Stimulated activated memory B cell treated with anti-CD40 and anti-IgM and Interleukin-4, amounts not matched to agents 10 μg/mL and 1 μg/mL and 100 μg/mL, for 72 hours (primary cell): ENCODE results near the gene MATCAP1.

Source experiments
- ATAC-seq: fragments of 150-1000 bp; cut with Tn5 transposase; 2 replicates; pipeline ENCODE4 v1.10.0; 2021
- H3K27ac Mint-ChIP-seq: one replicate; pipeline ENCODE4 v1.8.0; 2022; ENCODE audit warnings: mild to moderate bottlenecking, mixed read lengths
- H3K27me3 Mint-ChIP-seq: one replicate; pipeline ENCODE4 v1.8.0; 2022; ENCODE audit warnings: mixed read lengths
- H3K36me3 Mint-ChIP-seq: one replicate; pipeline ENCODE4 v1.8.0; 2022; ENCODE audit warnings: mixed read lengths
- H3K4me1 Mint-ChIP-seq: one replicate; pipeline ENCODE4 v1.8.0; 2022; ENCODE audit warnings: mixed read lengths
- H3K4me3 Mint-ChIP-seq: one replicate; pipeline ENCODE4 v1.8.0; 2022; ENCODE audit warnings: mild to moderate bottlenecking, moderate library complexity, mixed read lengths
- H3K9me3 Mint-ChIP-seq: one replicate; pipeline ENCODE4 v1.8.0; 2022; ENCODE audit warnings: mixed read lengths

MATCAP1 gene

DNA sequence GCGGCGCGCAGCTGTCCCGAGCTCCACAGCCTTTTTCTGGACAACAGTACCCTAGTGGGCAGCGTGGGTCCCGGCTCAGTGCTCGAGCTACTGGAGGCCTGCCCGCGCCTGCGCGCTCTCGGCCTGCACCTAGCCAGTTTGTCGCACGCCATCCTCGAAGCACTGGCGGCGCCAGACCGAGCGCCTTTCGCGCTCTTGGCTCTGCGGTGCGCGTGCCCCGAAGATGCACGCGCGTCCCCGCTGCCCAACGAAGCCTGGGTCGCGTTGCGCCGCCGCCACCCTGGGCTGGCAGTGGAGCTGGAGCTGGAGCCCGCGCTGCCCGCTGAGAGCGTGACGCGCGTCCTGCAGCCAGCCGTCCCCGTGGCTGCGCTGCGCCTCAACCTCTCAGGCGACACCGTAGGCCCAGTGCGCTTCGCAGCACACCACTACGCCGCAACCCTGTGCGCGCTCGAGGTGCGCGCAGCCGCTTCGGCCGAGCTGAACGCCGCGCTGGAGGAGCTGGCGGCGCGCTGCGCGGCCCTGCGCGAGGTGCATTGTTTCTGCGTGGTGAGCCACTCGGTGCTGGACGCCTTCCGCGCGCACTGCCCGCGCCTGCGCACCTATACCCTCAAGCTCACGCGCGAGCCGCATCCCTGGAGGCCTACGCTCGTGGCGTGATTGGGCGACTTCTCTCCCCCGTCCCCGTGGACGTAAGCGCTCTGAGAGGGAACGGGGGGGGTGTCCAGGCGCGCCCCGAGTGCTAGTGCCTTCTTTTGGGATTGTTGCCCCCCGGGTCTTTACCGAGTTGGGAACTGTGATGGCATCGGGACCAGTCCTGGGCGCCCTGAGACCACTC lies 20.4 kb downstream of the MATCAP1 start:
- ATAC-seq: no peak
- Mint-ChIP-seq H3K4me1 (peaks cover 53% of the 10 kb centered on the region), H3K9me3 (no peaks in the 10 kb centered on the region), H3K36me3 (no peaks in the 10 kb centered on the region), H3K27me3 (peaks cover 70% of the 10 kb centered on the region), H3K4me3 (peak overlapping the region; percentile 43), H3K27ac (no peak overlapping the region)

DNA sequence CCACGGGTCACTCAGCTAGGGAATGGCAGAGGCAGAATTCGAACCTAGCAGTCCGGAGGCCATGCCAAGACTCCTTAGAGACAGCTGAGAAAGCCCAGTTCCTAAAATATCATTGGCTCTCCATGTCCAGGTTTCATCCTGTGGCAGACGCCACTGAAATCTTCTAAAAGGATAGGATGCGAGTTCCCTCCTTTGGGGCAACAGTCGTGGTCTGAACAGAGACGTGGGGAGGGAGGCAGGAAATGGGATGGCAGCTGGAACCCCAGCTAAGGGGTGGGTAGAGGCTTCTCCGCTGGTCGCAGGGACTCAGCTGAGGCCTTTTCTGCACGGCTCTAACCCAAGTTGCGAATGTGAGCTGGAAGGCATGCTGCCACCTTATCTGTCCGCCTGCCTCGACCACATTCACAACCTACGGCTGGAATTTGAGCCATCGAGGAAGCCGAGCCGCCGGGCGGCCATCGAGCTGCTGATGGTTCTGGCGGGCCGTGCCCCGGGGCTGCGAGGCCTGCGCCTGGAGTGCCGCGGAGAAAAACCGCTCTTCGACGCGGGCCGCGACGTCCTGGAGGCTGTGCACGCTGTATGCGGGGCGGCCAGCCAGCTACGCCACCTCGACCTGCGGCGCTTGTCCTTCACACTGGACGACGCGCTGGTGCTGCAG lies 21.1 kb downstream of the MATCAP1 start:
- Mint-ChIP-seq H3K27ac (no peak overlapping the region), H3K36me3 (no peaks in the 10 kb centered on the region), H3K27me3 (peaks cover 62% of the 10 kb centered on the region), H3K4me3 (peak overlapping the region; percentile 43), H3K4me1 (peaks cover 56% of the 10 kb centered on the region), H3K9me3 (no peaks in the 10 kb centered on the region)
- ATAC-seq: no peak

DNA sequence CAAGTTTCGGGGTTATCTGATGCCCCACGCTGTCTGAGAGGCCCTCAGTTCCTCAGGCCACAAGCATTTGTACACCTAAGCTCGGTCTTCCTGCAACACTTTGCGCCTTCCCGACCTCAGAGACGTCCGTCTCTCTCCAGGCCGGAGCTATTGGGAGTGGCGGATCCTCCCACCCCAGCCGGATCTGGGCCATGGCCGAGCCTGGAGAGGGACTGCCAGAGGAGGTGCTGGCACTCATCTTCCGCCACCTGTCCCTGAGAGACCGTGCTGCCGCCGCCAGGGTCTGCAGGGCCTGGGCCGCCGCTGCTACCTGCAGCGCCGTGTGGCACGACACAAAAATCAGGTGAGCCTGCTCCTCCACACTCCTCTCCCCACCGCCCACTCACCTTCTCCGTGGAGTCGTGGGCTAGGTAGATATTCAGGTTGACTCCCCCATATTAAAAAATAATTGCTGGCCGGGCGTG lies 22.1 kb downstream of the MATCAP1 start:
- Mint-ChIP-seq H3K9me3 (no peaks in the 10 kb centered on the region), H3K4me3 (peak overlapping the region; percentile 44), H3K27me3 (peaks cover 52% of the 10 kb centered on the region), H3K4me1 (peaks cover 59% of the 10 kb centered on the region), H3K36me3 (no peaks in the 10 kb centered on the region), H3K27ac (no peak overlapping the region)
- no peak for ATAC-seq

DNA sequence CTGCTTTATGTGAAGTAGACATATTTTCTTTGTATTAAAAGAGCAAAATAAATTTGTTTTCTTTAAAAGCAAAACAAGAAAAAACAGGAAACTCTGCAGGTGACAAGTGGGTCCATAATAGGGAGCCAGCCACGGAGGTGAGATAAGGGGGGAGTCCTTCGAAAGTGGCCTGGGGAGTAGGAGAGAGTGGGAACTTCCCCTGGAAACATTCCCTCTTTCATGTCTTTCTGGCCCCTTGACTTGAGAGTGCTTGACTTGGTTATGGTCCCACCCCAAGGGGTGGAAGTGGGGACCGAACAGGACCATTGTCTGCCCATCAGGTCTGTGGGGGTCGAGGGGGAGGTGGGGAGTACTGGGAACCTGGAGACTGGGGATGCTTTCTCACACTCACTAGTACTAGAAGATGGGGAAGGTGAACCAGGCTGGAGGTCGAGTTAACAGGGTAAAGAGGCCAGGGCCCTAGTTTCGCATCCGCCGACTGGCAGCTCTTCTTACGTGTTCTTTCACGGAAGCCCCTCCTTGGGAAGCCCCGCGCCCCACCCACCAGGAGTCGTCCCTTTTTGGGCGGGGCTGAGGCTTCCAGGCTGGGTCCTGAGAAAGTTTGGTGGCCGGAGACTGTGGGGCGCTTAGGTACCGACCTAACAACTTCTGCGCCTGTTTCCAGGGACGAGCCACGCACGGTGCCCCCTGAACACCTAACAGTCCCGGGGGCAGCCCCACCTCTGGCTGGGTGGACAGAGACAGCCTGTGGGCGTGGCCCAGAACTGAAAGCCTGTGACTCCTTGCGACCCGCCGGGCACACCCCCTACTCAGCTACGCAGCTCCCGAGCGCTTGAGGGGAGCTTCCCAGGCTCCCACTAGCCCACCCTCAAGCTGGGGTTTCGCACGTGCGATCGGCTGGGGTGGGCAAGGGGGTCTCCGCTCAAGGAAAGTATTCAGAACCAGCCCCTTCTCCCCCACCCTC lies 24.8 kb downstream of the MATCAP1 start:
- Mint-ChIP-seq H3K4me1 (peaks cover 60% of the 10 kb centered on the region), H3K4me3 (peak overlapping the region; percentile 87), H3K27me3 (peaks cover 25% of the 10 kb centered on the region), H3K27ac (peak overlapping the region; percentile 77), H3K36me3 (no peaks in the 10 kb centered on the region), H3K9me3 (no peaks in the 10 kb centered on the region)
- peak; percentile 69 for ATAC-seq

DNA sequence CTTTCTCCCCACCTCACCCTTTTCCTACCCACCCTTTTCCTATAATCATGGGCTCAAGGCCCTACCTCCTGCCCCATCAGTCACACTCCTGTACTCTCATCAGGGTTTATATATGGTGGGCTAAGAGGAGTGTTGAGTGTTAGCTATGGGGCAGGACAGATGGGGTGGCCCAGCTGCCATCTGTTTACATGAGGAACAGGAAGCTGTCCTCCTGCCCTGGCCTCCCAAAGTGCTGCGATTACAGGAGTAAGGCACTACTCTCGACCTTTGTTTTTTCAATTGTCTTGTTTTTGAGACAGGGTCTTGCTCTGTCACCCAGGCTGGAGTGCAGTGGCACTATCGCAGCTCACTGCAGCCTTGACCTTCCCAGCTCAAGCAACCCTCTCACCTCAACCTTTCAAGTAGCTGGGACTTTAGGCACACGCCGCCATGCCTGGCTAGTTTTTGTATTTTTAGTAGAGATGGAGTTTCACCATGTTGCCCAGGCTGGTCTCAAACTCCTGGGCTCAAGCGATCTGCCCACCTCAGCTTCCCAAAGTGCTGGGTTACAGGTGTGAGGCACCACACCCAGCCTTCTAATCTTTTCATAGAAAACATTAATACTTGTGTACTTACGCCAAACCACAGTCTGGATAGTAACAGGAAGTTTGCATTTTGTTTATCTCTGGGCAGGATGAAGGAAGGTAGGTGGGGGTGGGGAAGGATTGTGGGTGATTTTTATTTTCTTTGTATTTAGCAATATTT lies 25.7 kb downstream of the MATCAP1 start:
- Mint-ChIP-seq H3K4me1 (peaks cover 65% of the 10 kb centered on the region), H3K27ac (peak overlapping the region; percentile 77), H3K4me3 (peak overlapping the region; percentile 87), H3K27me3 (peaks cover 20% of the 10 kb centered on the region), H3K9me3 (no peaks in the 10 kb centered on the region), H3K36me3 (no peaks in the 10 kb centered on the region)
- ATAC-seq: no peak

DNA sequence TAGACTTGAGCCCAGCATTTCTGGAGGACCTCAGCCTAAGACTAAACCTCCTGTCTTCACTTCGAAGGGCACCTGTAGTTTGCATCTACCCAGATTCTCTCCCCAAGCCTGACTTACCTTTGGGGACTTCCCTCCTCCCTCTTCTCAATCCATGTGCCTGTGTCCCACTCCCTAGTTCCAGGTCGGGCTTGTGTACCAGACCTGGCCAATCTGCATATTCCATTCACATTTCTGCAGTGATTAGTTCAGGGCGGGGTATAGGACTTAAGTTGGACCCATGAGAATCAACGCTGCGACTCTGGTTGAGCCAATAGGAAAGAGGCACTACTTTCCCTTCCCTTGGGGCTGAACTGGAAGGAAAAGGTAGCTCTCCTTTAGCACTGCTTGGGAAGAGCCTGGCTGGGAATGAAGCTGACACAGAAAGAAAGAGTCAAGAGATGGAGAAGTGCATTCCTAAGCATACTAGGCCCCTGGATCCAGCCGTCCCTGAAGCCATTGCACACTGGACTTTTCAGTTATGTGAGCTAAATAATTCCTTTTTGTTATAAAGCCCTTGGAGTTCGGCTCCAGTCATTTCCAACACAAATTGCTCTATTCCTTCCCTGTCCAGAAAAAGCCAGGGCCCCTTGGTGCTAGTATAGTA lies 26.5 kb downstream of the MATCAP1 start:
- Mint-ChIP-seq H3K4me1 (peaks cover 71% of the 10 kb centered on the region), H3K9me3 (no peaks in the 10 kb centered on the region), H3K4me3 (no peak overlapping the region), H3K27me3 (peaks cover 16% of the 10 kb centered on the region), H3K27ac (no peak overlapping the region), H3K36me3 (no peaks in the 10 kb centered on the region)
- no peak for ATAC-seq

DNA sequence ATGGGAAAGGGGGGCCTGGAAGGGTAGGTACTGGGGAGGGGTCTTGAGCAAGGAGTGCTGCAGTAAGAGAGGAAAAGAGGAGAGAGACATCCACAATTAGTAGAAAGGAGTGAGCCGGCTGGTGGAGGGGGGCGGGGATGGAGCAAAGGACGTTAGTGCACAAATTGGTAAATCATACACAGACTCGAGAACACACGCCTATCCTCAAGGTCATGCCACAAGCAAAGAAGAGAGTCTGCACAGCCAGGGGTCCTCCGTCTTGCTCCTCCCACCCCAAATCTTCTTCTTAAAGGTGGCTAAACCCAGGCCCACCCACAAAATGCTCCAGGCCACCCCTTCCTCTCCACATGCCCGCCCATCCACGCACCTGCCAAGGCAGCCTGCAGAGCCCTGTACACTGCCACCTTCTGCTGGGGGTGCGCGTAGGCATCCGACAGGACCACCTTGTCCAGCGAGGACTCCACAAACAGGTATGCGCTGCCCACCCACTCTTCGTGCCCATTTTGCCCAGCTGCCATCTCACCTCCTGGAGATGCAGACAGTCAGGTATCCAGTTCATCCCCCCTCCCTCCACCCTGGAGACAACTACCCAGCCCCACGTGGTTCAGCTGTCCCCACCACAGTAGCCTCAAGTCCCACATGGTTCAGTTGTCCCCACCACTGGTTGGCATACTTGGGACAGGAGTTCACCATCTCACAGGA lies 27.5 kb downstream of the MATCAP1 start:
- H3K4me3 Mint-ChIP-seq: no peak overlapping the region
- H3K36me3 Mint-ChIP-seq: no peaks in the 10 kb centered on the region
- peaks cover 12% of the 10 kb centered on the region for H3K27me3 Mint-ChIP-seq
- no peak overlapping the region for H3K27ac Mint-ChIP-seq
- H3K9me3 Mint-ChIP-seq: no peaks in the 10 kb centered on the region
- ATAC-seq: no peak
- H3K4me1 Mint-ChIP-seq: peaks cover 73% of the 10 kb centered on the region

DNA sequence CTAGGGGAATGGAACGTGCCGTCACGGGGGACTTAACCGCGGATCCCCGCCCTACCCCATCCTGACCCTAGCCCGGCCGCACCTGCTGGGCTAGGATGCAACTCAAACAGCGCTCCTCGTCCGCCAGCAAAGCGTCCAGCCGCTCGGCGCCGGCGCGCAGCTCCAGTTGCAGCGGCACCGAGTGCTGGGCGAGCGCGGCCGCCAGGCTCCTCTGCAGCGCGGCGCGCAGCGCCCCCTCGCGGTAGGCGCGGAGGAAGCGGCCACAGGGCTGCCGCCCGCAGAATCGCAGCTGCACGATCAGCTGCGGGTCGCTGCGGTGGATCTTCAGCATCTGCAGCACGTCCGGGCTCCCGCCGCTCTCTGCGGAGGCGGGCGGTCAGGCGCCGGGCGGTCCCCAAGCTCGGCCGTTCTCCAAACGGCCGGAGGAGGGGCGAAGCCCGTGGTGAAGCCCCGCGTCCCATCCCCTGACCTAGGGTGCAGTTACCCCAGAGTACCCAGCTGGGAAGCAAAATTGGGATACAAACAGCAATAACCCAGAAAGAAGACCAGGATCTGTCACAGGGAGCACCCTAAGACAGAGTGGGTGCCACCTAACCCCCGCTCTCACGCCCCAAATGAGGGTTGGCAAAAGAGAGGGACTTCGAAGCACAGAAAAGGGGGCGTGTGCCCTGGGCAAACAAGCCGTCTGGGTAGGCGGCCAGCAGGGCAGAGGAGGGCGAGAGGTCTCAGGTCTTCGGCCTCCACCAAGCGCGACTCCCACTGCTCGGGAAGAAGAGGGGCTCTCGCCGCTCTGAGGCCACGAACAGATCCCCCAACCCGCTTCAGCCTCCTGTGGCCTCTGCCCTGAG lies 28.2 kb downstream of the MATCAP1 start:
- H3K27me3 Mint-ChIP-seq: peaks cover 10% of the 10 kb centered on the region
- no peak overlapping the region for H3K27ac Mint-ChIP-seq

DNA sequence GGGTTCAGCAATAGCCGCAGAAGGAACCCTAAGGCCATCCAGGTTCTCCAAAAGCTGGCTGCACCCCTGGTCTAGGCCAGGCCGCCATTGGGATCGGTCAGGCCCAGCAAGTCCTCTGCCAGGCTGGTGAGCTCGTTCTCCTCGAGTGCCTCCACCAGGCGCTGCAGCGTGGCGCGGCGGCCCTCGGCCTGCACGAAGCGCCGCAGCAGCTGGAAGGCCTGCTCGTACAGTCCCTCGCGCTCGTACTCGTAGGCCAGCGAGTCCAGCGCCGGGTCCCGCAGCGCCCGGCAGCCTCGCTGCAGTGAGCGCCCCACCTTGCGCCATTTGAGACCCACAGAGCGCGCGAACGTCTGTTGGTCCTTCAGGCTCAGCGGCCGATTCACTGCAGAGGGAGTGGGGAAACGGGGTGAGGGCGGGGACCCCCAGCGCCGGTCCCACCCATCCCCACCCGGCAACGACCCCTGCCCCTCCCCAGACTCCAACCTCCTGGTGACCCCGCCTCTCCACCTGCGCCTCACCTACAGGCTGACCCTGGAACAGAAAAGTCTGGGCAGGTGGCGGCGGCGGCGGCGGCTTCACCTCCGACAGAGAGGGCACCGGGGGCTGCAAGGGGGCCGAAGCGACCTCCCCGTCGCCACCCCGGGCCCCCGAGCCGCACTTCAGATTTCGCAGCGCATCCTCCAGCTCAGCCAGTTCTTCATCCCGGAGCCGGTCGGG lies 29.0 kb downstream of the MATCAP1 start:
- Mint-ChIP-seq H3K4me1 (peaks cover 64% of the 10 kb centered on the region), H3K27me3 (peaks cover 10% of the 10 kb centered on the region), H3K36me3 (no peaks in the 10 kb centered on the region), H3K9me3 (no peaks in the 10 kb centered on the region), H3K4me3 (peak overlapping the region; percentile 68), H3K27ac (no peak overlapping the region)
- ATAC-seq: no peak

More for the DNA sequence above, 28.2 kb downstream of the MATCAP1 start:
- Mint-ChIP-seq H3K9me3 (no peaks in the 10 kb centered on the region), H3K4me1 (peaks cover 70% of the 10 kb centered on the region), H3K4me3 (peak overlapping the region; percentile 68), H3K36me3 (no peaks in the 10 kb centered on the region)
- peak; percentile 59 for ATAC-seq

DNA sequence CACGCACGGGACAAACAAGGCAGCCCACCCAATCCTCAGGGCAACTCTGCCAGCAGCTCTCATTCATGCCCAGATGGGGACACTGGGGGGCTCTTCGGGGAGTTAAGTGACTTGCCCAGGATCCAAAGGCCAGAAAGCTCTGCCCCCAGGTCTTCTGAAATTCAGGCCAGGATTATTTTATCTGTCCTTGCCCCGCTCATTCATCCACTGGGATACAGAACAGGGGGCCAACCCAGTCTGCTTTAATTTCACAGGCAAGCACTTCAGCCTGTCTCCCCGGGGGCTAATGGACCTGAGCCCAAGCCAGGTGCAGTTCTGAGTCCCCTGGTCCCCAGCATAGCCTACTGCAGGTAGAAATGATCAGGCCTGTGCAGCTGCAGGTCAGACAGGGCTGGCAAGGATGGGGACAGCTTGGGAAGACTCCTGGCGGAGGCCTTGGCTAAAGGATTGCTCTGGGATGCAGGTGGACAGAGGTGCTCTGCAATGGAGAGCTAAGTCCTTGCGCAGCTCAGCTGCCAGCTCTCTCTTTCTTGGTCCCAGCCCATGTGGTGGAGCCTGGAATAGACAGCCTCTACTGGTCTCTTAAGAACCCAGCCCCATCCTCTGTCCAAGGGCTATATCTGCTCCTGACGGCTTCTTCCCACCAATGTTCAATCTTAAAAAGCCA lies 32.2 kb downstream of the MATCAP1 start:
- no peak for ATAC-seq
- Mint-ChIP-seq H3K36me3 (peaks cover 30% of the 10 kb centered on the region), H3K27me3 (peaks cover 29% of the 10 kb centered on the region), H3K4me1 (peaks cover 39% of the 10 kb centered on the region), H3K27ac (peak overlapping the region; percentile 30), H3K4me3 (peak overlapping the region; percentile 76), H3K9me3 (no peaks in the 10 kb centered on the region)

DNA sequence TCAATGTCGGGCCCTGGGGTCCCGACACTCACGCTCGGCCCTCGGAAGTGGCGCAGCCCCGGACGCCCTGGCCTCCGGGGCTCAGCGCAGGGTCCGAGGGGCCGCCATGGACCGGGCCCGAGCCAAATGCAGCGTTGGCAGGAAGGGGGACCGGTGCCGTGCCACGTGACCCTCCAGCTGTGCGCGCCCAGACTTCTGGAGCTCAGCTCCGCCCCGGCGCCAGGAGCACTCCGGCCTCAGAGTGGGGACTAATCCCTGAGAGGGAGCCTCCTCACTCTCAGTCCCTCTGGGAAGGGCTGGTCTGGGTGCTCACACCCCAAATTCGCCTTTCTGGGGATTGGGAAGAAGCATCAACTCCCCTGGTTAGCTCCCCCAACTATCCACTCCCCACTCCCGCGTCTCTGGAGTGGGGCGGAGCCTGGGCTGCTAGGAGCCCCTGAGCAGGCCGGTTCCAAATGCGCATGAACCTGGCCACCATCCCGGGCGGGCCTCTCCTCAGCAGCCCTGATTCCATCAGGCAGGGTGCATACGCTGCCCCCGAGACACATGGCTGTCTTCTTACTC lies 32.8 kb downstream of the MATCAP1 start, which contains the start of gene B3GNT9:
Gene B3GNT9 (minus strand): TSS at position 166 of the 564 bp plus-strand sequence. CDS start 513 bp downstream, outside the sequence.
- peak within 1 kb of the TSS; percentile 30 for H3K27ac Mint-ChIP-seq
- H3K36me3 Mint-ChIP-seq: peaks cover 36% of the 10 kb centered on the region
- H3K4me1 Mint-ChIP-seq: peaks cover 33% of the 10 kb centered on the region
- peaks cover 29% of the 10 kb centered on the region for H3K27me3 Mint-ChIP-seq
- ATAC-seq: peak; percentile 52
- H3K9me3 Mint-ChIP-seq: no peaks in the 10 kb centered on the region
- peak within 1 kb of the TSS; percentile 76 for H3K4me3 Mint-ChIP-seq
